PC-3 (cell line): ENCODE measurements around the gene FBXO11. TPM values are rescaled to one million over a fixed set of nuclear protein-coding genes. Genes with fewer than 3 reads are reported as not detected.
A peak's percentile ranks its signal among the peaks of the same experiment; 100 is the strongest.

Experiments
- ATAC-seq: fragments of 200-7000 bp; cut with Tn5 transposase; 2 replicates; pipeline ENCODE4 v1.9.1; 2020; ENCODE audit warnings: mild to moderate bottlenecking, moderate library complexity
- BruUV-seq: library from RNA; stranded (reverse); fragments of 400-500 nt; replicated peaks from 2 replicates; lab custom pipeline; 2021; lab: Mats Ljungman, UMichigan
- CTCF ChIA-PET: fragments of 300-600 bp; sonication (Branson Sonifier 250); formaldehyde crosslinking; loops from one replicate; lab custom pipeline; 2022; ENCODE audit warnings: antibody characterized with exemption; lab: Charles Lee
- POLR2A ChIA-PET: fragments of 300-600 bp; sonication (Branson Sonifier 250); formaldehyde crosslinking; loops from one replicate; lab custom pipeline; 2022; ENCODE audit warnings: antibody characterized with exemption; ENCODE audit not compliant: unreplicated experiment; lab: Charles Lee
- DNase-seq: peaks from one replicate; pipeline ENCODE4 v3.0.0-alpha.2; 2015
- H2AFZ ChIP-seq: fragments of 300-600 bp; sonication (generic); 2 replicates; pipeline ENCODE4 v1.6.0; 2016; ENCODE audit warnings: antibody characterized with exemption, low read length
- H3F3A ChIP-seq: fragments of 300-600 bp; sonication (generic); one replicate; pipeline ENCODE4 v1.6.0; 2017; ENCODE audit warnings: antibody characterized with exemption, low read length, control low read depth, mild to moderate bottlenecking; ENCODE audit not compliant: unreplicated experiment
- H3K27ac ChIP-seq: fragments of 300-600 bp; sonication (generic); 2 replicates; pipeline ENCODE4 v1.5.1; 2016; ENCODE audit warnings: mild to moderate bottlenecking, low read length
- H3K27me3 ChIP-seq: fragments of 300-600 bp; sonication (generic); 2 replicates; pipeline ENCODE4 v1.6.1; 2016; ENCODE audit warnings: low read length, mixed read lengths
- H3K36me3 ChIP-seq: fragments of 300-600 bp; sonication (generic); 2 replicates; pipeline ENCODE4 v1.6.1; 2016; ENCODE audit warnings: low read depth, mixed run types, low read length, mixed read lengths
- H3K4me1 ChIP-seq: fragments of 300-600 bp; sonication (generic); 2 replicates; pipeline ENCODE4 v1.5.1; 2016; ENCODE audit warnings: low read length; ENCODE audit not compliant: insufficient read depth
- H3K4me2 ChIP-seq: fragments of 300-600 bp; sonication (generic); 2 replicates; pipeline ENCODE4 v1.6.0; 2016; ENCODE audit warnings: low read length
- H3K4me3 ChIP-seq: fragments of 300-600 bp; sonication (generic); 2 replicates; pipeline ENCODE4 v1.5.1; 2016; ENCODE audit warnings: mild to moderate bottlenecking, low read length, mixed read lengths
- H3K79me2 ChIP-seq: fragments of 300-600 bp; sonication (generic); 2 replicates; pipeline ENCODE4 v1.6.1; 2017; ENCODE audit warnings: low read length, mixed read lengths
- H3K9ac ChIP-seq: fragments of 300-600 bp; sonication (generic); 2 replicates; pipeline ENCODE4 v1.6.0; 2016; ENCODE audit warnings: mild to moderate bottlenecking, low read length
- H3K9me2 ChIP-seq: fragments of 300-600 bp; sonication (generic); replicated peaks from 2 replicates; pipeline ENCODE4 v1.6.1; 2016; ENCODE audit warnings: mixed run types, low read length, mixed read lengths
- H3K9me3 ChIP-seq: fragments of 300-600 bp; sonication (generic); 2 replicates; pipeline ENCODE4 v1.6.1; 2016; ENCODE audit warnings: low read length, mixed read lengths
- H4K20me1 ChIP-seq: fragments of 300-600 bp; sonication (generic); 2 replicates; pipeline ENCODE4 v1.6.1; 2016; ENCODE audit warnings: low read length, mixed read lengths
- EZH2 ChIP-seq: fragments of 300-600 bp; sonication (generic); IDR thresholded peaks from one replicate; pipeline ENCODE4 v1.6.1; 2017; ENCODE audit warnings: antibody characterized with exemption, mild to moderate bottlenecking, low read length; ENCODE audit not compliant: unreplicated experiment
- EZH2phosphoT487 ChIP-seq: fragments of 300-600 bp; sonication (generic); IDR thresholded peaks from 2 replicates; pipeline ENCODE4 v1.6.1; 2018; ENCODE audit warnings: mild to moderate bottlenecking, antibody characterized with exemption, low read length, borderline replicate concordance
- intact Hi-C: fragments of 100-400 bp; cut with micrococcal nuclease; formaldehyde crosslinking; loops from 2 replicates; pipeline ENCODE4 v1.9.0; 2023
- total RNA-seq: library from RNA; depleted of rRNA; stranded (reverse); fragments of >200 nt; gene quantifications from 2 replicates; pipeline ENCODE4 v1.2.3, GENCODE V29; 2014
- TF ChIP-seq, protein P1 (sequence below): fragments of 300-600 bp; sonication (generic); conservative IDR thresholded peaks from 2 replicates; pipeline ENCODE4 v1.5.1; 2017; ENCODE audit warnings: antibody characterized with exemption, low read depth, mild to moderate bottlenecking, low read length

The FBXO11 gene
- total RNA-seq, 1 experiment from 2014 or later: 34.8 TPM

DNA sequence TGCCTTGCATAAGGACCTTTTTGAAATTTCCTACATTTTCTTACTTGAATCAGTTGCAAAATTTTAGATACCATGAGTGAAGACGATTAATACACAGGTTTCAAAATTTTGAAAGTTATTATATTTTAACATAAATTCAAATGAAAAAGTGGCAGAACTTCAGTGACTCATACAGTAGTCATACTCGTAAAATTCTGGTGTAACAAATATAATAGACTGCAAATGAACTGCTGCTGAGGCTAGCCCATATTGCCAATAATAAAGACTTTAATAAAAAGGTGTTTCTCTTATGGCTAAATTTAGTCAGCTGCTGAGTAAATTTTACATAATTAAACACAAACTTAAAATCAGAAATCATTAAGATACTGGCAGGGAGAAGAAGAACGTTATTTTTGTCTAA, 86.5 kb downstream of the FBXO11 start:
- no peaks in the 10 kb centered on the region for H3F3A ChIP-seq
- peak; percentile 69 for DNase-seq
- H3K9me3 ChIP-seq: no peaks in the 10 kb centered on the region
- intact Hi-C loops: no loop called here
- no peaks in the 10 kb centered on the region for H4K20me1 ChIP-seq
- TF ChIP-seq EZH2 (no peak), EZH2phosphoT487 (no peak)
- TF ChIP-seq, protein P1, sequence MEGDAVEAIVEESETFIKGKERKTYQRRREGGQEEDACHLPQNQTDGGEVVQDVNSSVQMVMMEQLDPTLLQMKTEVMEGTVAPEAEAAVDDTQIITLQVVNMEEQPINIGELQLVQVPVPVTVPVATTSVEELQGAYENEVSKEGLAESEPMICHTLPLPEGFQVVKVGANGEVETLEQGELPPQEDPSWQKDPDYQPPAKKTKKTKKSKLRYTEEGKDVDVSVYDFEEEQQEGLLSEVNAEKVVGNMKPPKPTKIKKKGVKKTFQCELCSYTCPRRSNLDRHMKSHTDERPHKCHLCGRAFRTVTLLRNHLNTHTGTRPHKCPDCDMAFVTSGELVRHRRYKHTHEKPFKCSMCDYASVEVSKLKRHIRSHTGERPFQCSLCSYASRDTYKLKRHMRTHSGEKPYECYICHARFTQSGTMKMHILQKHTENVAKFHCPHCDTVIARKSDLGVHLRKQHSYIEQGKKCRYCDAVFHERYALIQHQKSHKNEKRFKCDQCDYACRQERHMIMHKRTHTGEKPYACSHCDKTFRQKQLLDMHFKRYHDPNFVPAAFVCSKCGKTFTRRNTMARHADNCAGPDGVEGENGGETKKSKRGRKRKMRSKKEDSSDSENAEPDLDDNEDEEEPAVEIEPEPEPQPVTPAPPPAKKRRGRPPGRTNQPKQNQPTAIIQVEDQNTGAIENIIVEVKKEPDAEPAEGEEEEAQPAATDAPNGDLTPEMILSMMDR: no peak
- no peak overlapping the region for H2AFZ ChIP-seq
- peak; percentile 79 for ATAC-seq
- no peak overlapping the region for H3K27ac ChIP-seq
- BruUV-seq: no TSS peak
- no peaks in the 10 kb centered on the region for H3K79me2 ChIP-seq
- no peaks in the 10 kb centered on the region for H3K9me2 ChIP-seq
- ChIA-PET POLR2A (no interaction called here), CTCF (no interaction called here)
- H3K9ac ChIP-seq: no peak overlapping the region
- H3K27me3 ChIP-seq: no peaks in the 10 kb centered on the region
- peaks cover 14% of the 10 kb centered on the region for H3K4me1 ChIP-seq
- 0 out of 2 replicates have a peak overlapping the region, but pooled peaks have one; percentile 2 for H3K4me2 ChIP-seq
- no peak overlapping the region for H3K4me3 ChIP-seq
- H3K36me3 ChIP-seq: peaks cover 31% of the 10 kb centered on the region; the same call in 1 of the 2 replicates

DNA sequence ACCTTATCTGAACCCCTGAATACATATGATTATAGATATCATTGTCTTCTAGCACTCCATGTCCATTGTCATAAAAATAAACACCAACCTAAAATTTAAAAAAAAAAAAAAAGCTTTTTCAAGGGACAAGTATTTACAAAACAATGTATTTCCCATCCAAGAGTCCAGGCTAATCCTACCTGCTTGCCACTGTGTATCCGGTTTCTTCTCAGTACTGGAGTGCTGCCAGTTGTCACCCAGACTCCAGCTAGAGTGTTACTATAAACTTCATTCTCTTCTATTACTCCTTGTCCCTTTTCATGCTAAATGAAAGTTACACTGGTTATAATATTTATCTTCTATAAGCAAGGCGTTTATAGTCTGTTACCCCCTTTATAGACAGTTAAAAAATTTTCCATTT, 87.5 kb downstream of the FBXO11 start:
- Histone ChIP-seq H3K9me3 (no peaks in the 10 kb centered on the region), H3K27me3 (no peaks in the 10 kb centered on the region), H3K9me2 (no peaks in the 10 kb centered on the region), H3K27ac (no peak overlapping the region), H2AFZ (no peak overlapping the region), H3F3A (no peaks in the 10 kb centered on the region), H3K36me3 (peaks cover 31% of the 10 kb centered on the region; the same call in 1 of the 2 replicates), H4K20me1 (no peaks in the 10 kb centered on the region), H3K9ac (no peak overlapping the region), H3K4me3 (no peak overlapping the region), H3K4me2 (no peak overlapping the region), H3K79me2 (no peaks in the 10 kb centered on the region), H3K4me1 (peaks cover 14% of the 10 kb centered on the region)
- DNase-seq (no peak), ATAC-seq (no peak)
- POLR2A ChIA-PET: no interaction called here
- CTCF ChIA-PET: no interaction called here
- TF ChIP-seq EZH2phosphoT487 (no peak), EZH2 (no peak)
- TF ChIP-seq, protein P1: no peak
- no TSS peak for BruUV-seq
- intact Hi-C loops: no loop called here

DNA sequence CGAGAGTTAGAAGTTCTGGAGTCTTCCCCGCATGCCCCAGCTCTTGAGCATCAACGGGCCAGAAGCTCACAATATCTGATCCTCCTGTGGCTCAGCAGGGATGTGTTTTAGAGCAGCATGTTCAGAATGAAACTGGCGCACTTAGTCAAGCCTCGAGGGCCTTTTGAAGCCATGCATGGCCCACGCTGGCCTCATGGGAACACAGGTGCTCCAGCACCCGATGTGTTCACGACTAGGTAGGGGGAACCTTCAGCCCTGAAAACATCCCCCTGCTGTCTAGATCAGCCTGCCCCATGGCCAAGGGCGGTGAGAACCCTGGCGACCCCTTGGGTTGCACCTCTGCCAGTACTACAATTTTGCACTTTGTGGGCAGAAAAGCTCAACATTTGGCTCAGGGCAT, 90.5 kb downstream of the FBXO11 start:
- Histone ChIP-seq H2AFZ (no peak overlapping the region), H4K20me1 (no peaks in the 10 kb centered on the region), H3K9ac (no peak overlapping the region), H3K36me3 (peaks cover 27% of the 10 kb centered on the region; the same call in 1 of the 2 replicates), H3K4me1 (peaks cover 16% of the 10 kb centered on the region), H3K4me3 (no peak overlapping the region), H3K27ac (no peak overlapping the region), H3K9me2 (no peaks in the 10 kb centered on the region), H3K27me3 (no peaks in the 10 kb centered on the region), H3K9me3 (no peaks in the 10 kb centered on the region), H3K79me2 (no peaks in the 10 kb centered on the region), H3F3A (no peaks in the 10 kb centered on the region), H3K4me2 (no peak overlapping the region)
- intact Hi-C loops: no loop called here
- ChIA-PET POLR2A (no interaction called here), CTCF (no interaction called here)
- ATAC-seq: no peak
- no TSS peak for BruUV-seq
- DNase-seq: no peak
- no peak for TF ChIP-seq EZH2
